Uterus (tissue), 4 donors: ENCODE results near the gene SBNO2. TPM values are rescaled to one million over a fixed set of nuclear protein-coding genes. Genes with fewer than 3 reads are reported as not detected.

Source experiments
- DNase-seq, 2 donors: peaks; one replicate each; pipeline ENCODE4 v3.0.0-alpha.2; 2019 to 2020
- H3K27ac ChIP-seq, 2 donors: fragments of 200-600 bp; sonication (generic); 1 replicate in 1 of 2; 2 replicates in 1 of 2; pipeline ENCODE4 v1.5.1; 2016 to 2018
- H3K27me3 ChIP-seq, 2 donors: fragments of 200-600 bp; sonication (generic); one replicate each; pipeline ENCODE4 v1.5.1; 2018 to 2019; ENCODE audit warnings: control low read depth in 1 of 2
- H3K36me3 ChIP-seq, 2 donors: fragments of 200-600 bp; sonication (generic); one replicate each; pipeline ENCODE4 v1.5.1; 2019; ENCODE audit warnings: control low read depth in 1 of 2
- H3K4me1 ChIP-seq, 2 donors: fragments of 200-600 bp; sonication (generic); one replicate each; pipeline ENCODE4 v1.5.1; 2018 to 2019; ENCODE audit warnings: control low read depth in 1 of 2
- H3K4me3 ChIP-seq, 2 donors: fragments of 200-600 bp; sonication (generic); 1 replicate in 1 of 2; 2 replicates in 1 of 2; pipeline ENCODE4 v1.5.1; 2018 to 2019; ENCODE audit warnings: mild to moderate bottlenecking in 1 of 2
- H3K9me3 ChIP-seq, 2 donors: fragments of 200-600 bp; sonication (generic); one replicate each; pipeline ENCODE4 v1.5.1; 2019; ENCODE audit warnings: control low read depth in 1 of 2
- POLR2A ChIP-seq, 2 donors: fragments of 450-650 bp; IDR thresholded peaks; one replicate each; pipeline ENCODE4 v1.6.1; 2016; ENCODE audit warnings: antibody characterized with exemption in 2 of 2, mild to moderate bottlenecking in 1 of 2, moderate library complexity in 1 of 2
- intact Hi-C: fragments of 100-400 bp; cut with DNase I; formaldehyde crosslinking; loops from one replicate; pipeline ENCODE4 v1.15.1; 2023; ENCODE audit warnings: low total_unique reads
- total RNA-seq, 4 donors: library from RNA; depleted of rRNA in 3 of 4; stranded (reverse); fragments of >200 nt in 3 of 4; gene quantifications; one replicate each; pipeline versions ENCODE4 v1.1.0 to v1.2.4, GENCODE V29; 2014 to 2023
- TF ChIP-seq, protein P1 (sequence below), 4 experiments: fragments of 200-600 bp in 2 of 4; fragments of 450-650 bp in 2 of 4; sonication (generic) in 2 of 4; IDR thresholded peaks; one replicate each; pipeline ENCODE4 v1.5.1; 2016 to 2019; ENCODE audit warnings: antibody characterized with exemption in 4 of 4, mild to moderate bottlenecking in 2 of 4, moderate library complexity in 1 of 4
- donor health status: DM: yes; HTN: yes; CAD: no.

The SBNO2 gene
- total RNA-seq, 4 donors from 2014 or later: 4.4 to 107 (median 10.7) TPM

DNA sequence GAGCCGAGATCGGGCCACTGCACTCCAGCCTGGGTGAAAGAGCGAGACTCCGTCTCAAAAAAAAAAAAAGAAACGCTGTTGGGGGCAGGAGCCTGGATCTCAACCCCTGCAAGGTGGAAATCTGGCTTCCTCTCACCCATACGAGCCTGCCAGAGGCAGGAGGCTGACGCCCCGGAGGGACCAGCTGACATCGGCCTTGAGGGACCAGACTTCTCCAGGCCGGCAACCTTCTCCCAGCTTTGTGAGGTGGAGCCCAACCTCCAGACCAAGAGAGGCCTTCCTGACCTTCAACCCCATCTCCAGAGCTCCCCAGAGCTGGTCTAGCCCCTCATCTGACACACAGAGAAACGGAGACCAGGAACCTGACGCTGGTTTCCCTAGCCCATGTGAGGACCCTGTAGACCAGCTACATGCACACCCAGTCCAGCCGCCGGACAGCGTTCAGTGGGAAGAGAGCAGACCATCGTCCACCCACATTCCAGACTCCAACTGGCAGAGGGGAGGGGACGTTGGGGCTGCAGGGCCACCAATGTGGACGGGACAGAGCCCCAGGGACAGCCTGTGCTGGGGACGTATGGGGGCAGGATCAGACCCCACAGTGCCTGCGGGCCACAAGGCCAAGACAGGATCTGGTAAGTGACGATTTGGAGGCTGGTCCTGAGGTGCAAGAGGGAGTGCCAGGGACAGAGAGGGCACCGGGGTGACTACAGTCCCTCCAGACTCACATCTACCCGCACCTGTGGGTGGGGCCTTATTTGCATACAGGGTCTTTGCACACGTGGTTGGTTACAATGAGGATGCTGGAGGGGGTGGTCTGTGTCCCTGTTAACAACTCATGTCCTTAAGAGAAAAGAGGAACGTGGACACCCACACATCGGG lies 11.4 kb downstream of the SBNO2 start:
- Histone ChIP-seq H3K27me3 (no peaks in the 10 kb centered on the region), H3K4me1 (peaks cover 0 to 8% of the 10 kb centered on the region in 2 donors), H3K9me3 (no peaks in the 10 kb centered on the region), H3K27ac (no peak overlapping the region), H3K4me3 (no peak overlapping the region), H3K36me3 (no peaks in the 10 kb centered on the region)
- no peak for DNase-seq
- TF ChIP-seq POLR2A (IDR thresholded peaks at IDR 0.05): no peak
- TF ChIP-seq, protein P1, sequence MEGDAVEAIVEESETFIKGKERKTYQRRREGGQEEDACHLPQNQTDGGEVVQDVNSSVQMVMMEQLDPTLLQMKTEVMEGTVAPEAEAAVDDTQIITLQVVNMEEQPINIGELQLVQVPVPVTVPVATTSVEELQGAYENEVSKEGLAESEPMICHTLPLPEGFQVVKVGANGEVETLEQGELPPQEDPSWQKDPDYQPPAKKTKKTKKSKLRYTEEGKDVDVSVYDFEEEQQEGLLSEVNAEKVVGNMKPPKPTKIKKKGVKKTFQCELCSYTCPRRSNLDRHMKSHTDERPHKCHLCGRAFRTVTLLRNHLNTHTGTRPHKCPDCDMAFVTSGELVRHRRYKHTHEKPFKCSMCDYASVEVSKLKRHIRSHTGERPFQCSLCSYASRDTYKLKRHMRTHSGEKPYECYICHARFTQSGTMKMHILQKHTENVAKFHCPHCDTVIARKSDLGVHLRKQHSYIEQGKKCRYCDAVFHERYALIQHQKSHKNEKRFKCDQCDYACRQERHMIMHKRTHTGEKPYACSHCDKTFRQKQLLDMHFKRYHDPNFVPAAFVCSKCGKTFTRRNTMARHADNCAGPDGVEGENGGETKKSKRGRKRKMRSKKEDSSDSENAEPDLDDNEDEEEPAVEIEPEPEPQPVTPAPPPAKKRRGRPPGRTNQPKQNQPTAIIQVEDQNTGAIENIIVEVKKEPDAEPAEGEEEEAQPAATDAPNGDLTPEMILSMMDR (IDR thresholded peaks at IDR 0.05): no peak
- intact Hi-C loops: no loop called here

DNA sequence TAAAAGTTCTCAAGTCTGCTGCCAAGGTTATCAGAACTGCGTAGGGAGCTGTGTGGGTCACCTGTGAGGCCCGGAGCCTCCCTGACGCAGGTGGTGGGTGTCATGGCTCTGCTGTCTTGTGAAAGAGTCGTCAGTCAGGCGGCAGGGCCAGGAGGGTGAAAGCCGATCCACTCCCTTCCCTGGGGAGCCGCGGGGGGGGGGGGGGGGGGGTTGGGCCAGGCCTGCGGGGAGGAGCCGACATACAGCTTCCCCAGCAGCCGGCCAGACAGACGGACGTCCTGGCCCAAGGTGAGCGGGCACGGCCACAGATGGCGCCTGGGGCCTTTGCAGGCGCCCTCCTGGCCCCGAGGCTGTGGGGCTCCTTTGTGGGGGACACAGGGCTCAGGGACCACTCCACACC lies 12.4 kb downstream of the SBNO2 start:
- TF ChIP-seq, protein P1 (IDR thresholded peaks at IDR 0.05): no peak
- TF ChIP-seq POLR2A (IDR thresholded peaks at IDR 0.05): no peak
- DNase-seq: no peak
- no peak overlapping the region for H3K4me3 ChIP-seq
- H3K9me3 ChIP-seq: no peaks in the 10 kb centered on the region
- H3K27me3 ChIP-seq: no peaks in the 10 kb centered on the region
- no peaks in the 10 kb centered on the region for H3K36me3 ChIP-seq
- H3K4me1 ChIP-seq: peaks cover 0 to 4% of the 10 kb centered on the region in 2 donors
- intact Hi-C loops: no loop called here
- no peak overlapping the region for H3K27ac ChIP-seq

DNA sequence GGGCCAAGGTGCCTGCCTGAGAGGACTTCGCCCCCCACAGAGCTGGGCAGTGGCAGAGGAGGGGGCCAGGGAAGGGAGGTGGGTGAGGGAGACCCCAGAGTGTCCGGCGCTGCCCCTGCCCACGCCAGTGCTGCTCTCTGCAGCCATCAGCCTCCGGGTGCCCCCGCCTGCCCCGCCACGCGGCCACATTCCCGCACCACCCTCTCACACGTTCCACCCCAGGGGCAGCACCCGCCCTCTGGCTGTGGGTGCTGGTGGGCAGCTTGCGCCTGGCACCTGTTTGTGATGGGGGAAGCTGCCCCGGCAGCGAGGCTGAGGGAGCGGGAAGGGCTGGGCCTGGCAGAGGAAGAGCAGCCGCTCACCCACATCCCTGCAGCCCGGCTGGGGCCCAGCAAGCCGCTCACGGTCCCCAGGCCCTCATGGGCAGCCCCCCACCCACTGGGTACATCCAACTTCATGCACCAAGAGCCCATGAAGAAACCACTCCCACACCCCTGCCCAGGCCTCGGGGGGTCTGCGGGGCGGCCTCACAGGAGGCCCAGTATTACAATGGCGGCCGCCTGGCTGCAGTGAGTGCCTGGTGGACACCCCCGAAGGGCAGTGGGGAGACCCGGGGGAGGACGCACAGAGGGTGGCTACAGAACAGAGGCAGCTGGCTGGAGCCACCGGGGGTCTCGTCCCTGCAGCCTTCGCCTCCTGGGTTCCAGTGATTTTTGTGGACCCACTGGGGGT lies 14.0 kb downstream of the SBNO2 start:
- Histone ChIP-seq H3K27ac (no peak overlapping the region), H3K9me3 (no peaks in the 10 kb centered on the region), H3K27me3 (no peaks in the 10 kb centered on the region), H3K4me3 (no peak overlapping the region), H3K4me1 (peaks cover 0 to 10% of the 10 kb centered on the region in 2 donors), H3K36me3 (no peaks in the 10 kb centered on the region)
- TF ChIP-seq POLR2A (IDR thresholded peaks at IDR 0.05): no peak
- TF ChIP-seq, protein P1 (IDR thresholded peaks at IDR 0.05): no peak
- no peak for DNase-seq
- intact Hi-C loops: no loop called here

DNA sequence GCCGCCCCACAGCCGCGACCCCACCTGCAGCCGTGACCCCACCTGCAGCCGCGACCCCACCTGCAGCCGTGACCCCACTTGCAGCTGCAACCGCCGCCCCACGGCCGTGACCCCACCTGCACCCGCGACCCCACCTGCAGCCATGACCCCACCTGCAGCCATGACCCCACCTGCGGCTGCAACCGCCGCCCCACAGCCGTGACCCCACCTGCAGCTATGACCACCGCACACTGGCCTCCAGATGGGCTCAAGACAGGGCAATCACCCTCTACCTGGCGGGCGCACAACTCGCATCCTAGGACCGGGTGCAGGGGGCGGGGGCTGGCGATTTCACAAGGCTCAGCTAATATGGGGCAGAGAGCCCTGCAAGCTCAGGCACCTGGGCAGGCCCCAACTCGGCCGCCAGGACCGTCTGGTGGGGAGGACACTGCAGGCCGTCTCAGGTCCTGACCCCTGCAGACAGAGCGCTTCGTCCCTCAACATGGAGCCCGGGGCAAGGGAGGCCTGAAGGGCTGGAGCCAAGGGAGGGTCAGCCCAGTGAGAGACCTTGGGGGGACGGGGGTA lies 15.1 kb downstream of the SBNO2 start:
- H3K36me3 ChIP-seq: no peaks in the 10 kb centered on the region
- H3K27me3 ChIP-seq: no peaks in the 10 kb centered on the region
- H3K4me1 ChIP-seq: peaks cover 0 to 17% of the 10 kb centered on the region in 2 donors
- no peak for TF ChIP-seq POLR2A (IDR thresholded peaks at IDR 0.05)
- TF ChIP-seq, protein P1 (IDR thresholded peaks at IDR 0.05): no peak
- no peak overlapping the region for H3K27ac ChIP-seq
- intact Hi-C loops: no loop called here
- no peak overlapping the region for H3K4me3 ChIP-seq
- DNase-seq: no peak
- H3K9me3 ChIP-seq: no peaks in the 10 kb centered on the region
